A673 (cell line): ENCODE data around the gene AFAP1. TPM values are rescaled to one million over a fixed set of nuclear protein-coding genes. Genes with fewer than 3 reads are reported as not detected.
A peak's percentile ranks its signal among the peaks of the same experiment; 100 is the strongest.

Source experiments
- BruUV-seq: library from RNA; stranded (reverse); fragments of 400-500 nt; replicated peaks from 2 replicates; lab custom pipeline; 2021; lab: Mats Ljungman, UMichigan
- CTCF ChIA-PET: fragments of 300-600 bp; sonication (Branson Sonifier 250); formaldehyde crosslinking; loops from one replicate; lab custom pipeline; 2022; ENCODE audit warnings: antibody characterized with exemption; lab: Charles Lee
- POLR2A ChIA-PET: fragments of 300-600 bp; sonication (Branson Sonifier 250); formaldehyde crosslinking; loops from one replicate; lab custom pipeline; 2022; ENCODE audit warnings: antibody characterized with exemption; ENCODE audit not compliant: low non-redundant PET; lab: Charles Lee
- DNase-seq: peaks from one replicate; pipeline ENCODE4 v3.0.0-alpha.2; 2015; ENCODE audit warnings: low spot score
- H3K27ac ChIP-seq: fragments of 200-600 bp; sonication (generic); 2 replicates; pipeline ENCODE4 v1.5.1; 2016; ENCODE audit warnings: mixed run types, low read depth, mild to moderate bottlenecking, mixed read lengths, antibody characterized with exemption, low read length; ENCODE audit not compliant: poor library complexity, severe bottlenecking
- H3K27me3 ChIP-seq: fragments of 200-600 bp; sonication (generic); replicated peaks from 2 replicates; pipeline ENCODE4 v1.6.1; 2017; ENCODE audit warnings: mixed run types, low read depth, mild to moderate bottlenecking, mixed read lengths, antibody characterized with exemption, low read length; ENCODE audit not compliant: insufficient read depth, poor library complexity
- H3K36me3 ChIP-seq: fragments of 200-600 bp; sonication (generic); 2 replicates; pipeline ENCODE4 v1.6.1; 2016; ENCODE audit warnings: mixed run types, mild to moderate bottlenecking, mixed read lengths, antibody characterized with exemption, low read length; ENCODE audit not compliant: insufficient read depth, poor library complexity, severe bottlenecking
- H3K4me1 ChIP-seq: fragments of 200-600 bp; sonication (generic); 2 replicates; pipeline ENCODE4 v1.6.1; 2017; ENCODE audit warnings: mixed run types, mild to moderate bottlenecking, mixed read lengths, antibody characterized with exemption, low read length; ENCODE audit not compliant: insufficient read depth, poor library complexity, severe bottlenecking
- H3K4me3 ChIP-seq: fragments of 200-600 bp; sonication (generic); 2 replicates; pipeline ENCODE4 v1.5.1; 2016; ENCODE audit warnings: low read depth, mixed run types, mild to moderate bottlenecking, mixed read lengths, low read length; ENCODE audit not compliant: poor library complexity, severe bottlenecking
- H3K9me3 ChIP-seq: fragments of 200-600 bp; sonication (generic); 2 replicates; pipeline ENCODE4 v1.6.1; 2016; ENCODE audit warnings: mixed run types, low read depth, mild to moderate bottlenecking, mixed read lengths, antibody characterized with exemption, low read length; ENCODE audit not compliant: poor library complexity, severe bottlenecking
- EZH2 ChIP-seq: fragments of 200-600 bp; sonication (generic); IDR thresholded peaks from 2 replicates; pipeline ENCODE4 v1.6.1; 2017; ENCODE audit warnings: borderline replicate concordance, low read depth, mild to moderate bottlenecking, mixed read lengths, antibody characterized with exemption, low read length; ENCODE audit not compliant: poor library complexity, severe bottlenecking
- intact Hi-C: fragments of 100-400 bp; cut with micrococcal nuclease; formaldehyde crosslinking; loops from one replicate; pipeline ENCODE4 v1.10.0; 2022; ENCODE audit not compliant: unreplicated experiment
- total RNA-seq: library from RNA; stranded (reverse); gene quantifications from 2 replicates; pipeline ENCODE4 v1.2.3, GENCODE V29; 2021
- TF ChIP-seq, protein P1 (sequence below): fragments of 300-800, 200-600 bp; sonication (generic); conservative IDR thresholded peaks from 2 replicates; pipeline ENCODE4 v1.5.1; 2017; ENCODE audit warnings: low read depth, mild to moderate bottlenecking, antibody characterized with exemption, low read length, moderate library complexity, mixed read lengths

Gene AFAP1
- total RNA-seq, 1 experiment from 2014 or later, result 42.6 TPM

- no peaks in the 10 kb centered on the region for H3K36me3 ChIP-seq
- H3K27ac ChIP-seq, result no peak overlapping the region
- no peaks in the 10 kb centered on the region for H3K9me3 ChIP-seq
- TF ChIP-seq, protein P1, sequence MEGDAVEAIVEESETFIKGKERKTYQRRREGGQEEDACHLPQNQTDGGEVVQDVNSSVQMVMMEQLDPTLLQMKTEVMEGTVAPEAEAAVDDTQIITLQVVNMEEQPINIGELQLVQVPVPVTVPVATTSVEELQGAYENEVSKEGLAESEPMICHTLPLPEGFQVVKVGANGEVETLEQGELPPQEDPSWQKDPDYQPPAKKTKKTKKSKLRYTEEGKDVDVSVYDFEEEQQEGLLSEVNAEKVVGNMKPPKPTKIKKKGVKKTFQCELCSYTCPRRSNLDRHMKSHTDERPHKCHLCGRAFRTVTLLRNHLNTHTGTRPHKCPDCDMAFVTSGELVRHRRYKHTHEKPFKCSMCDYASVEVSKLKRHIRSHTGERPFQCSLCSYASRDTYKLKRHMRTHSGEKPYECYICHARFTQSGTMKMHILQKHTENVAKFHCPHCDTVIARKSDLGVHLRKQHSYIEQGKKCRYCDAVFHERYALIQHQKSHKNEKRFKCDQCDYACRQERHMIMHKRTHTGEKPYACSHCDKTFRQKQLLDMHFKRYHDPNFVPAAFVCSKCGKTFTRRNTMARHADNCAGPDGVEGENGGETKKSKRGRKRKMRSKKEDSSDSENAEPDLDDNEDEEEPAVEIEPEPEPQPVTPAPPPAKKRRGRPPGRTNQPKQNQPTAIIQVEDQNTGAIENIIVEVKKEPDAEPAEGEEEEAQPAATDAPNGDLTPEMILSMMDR, result no peak
- no peak for TF ChIP-seq EZH2
- no TSS peak for BruUV-seq
- H3K27me3 ChIP-seq, result no peaks in the 10 kb centered on the region
- no peak overlapping the region for H3K4me3 ChIP-seq
- DNase-seq, result no peak
- intact Hi-C loops, result no loop called here
- CTCF ChIA-PET, result no interaction called here
- POLR2A ChIA-PET, result no interaction called here
- peaks cover 35% of the 10 kb centered on the region for H3K4me1 ChIP-seq
Observed at GRCh38 chr4:7829652-7830580, 109.7 kb downstream of the AFAP1 start.

GRCh38 chr4:7828793-7829301 is 110.8 kb downstream of the AFAP1 start:
- Histone ChIP-seq H3K27me3 (no peaks in the 10 kb centered on the region), H3K36me3 (no peaks in the 10 kb centered on the region), H3K27ac (peak overlapping the region; percentile 49), H3K4me3 (no peak overlapping the region), H3K9me3 (no peaks in the 10 kb centered on the region), H3K4me1 (peaks cover 37% of the 10 kb centered on the region)
- CTCF ChIA-PET, result interaction anchor here (1.1 to 1.2 kb wide), 2 partner anchors 15 to 24 kb away, joined by 4 read pairs; no protein-coding TSS in a partner anchor
- POLR2A ChIA-PET, result interaction anchor here (0.5 kb wide), 1 partner anchor 71 kb away, joined by 4 read pairs; no protein-coding TSS in a partner anchor
- BruUV-seq, result no TSS peak
- DNase-seq, result no peak
- intact Hi-C loops, result no loop called here
- TF ChIP-seq, protein P1, result no peak
- no peak for TF ChIP-seq EZH2

DNA sequence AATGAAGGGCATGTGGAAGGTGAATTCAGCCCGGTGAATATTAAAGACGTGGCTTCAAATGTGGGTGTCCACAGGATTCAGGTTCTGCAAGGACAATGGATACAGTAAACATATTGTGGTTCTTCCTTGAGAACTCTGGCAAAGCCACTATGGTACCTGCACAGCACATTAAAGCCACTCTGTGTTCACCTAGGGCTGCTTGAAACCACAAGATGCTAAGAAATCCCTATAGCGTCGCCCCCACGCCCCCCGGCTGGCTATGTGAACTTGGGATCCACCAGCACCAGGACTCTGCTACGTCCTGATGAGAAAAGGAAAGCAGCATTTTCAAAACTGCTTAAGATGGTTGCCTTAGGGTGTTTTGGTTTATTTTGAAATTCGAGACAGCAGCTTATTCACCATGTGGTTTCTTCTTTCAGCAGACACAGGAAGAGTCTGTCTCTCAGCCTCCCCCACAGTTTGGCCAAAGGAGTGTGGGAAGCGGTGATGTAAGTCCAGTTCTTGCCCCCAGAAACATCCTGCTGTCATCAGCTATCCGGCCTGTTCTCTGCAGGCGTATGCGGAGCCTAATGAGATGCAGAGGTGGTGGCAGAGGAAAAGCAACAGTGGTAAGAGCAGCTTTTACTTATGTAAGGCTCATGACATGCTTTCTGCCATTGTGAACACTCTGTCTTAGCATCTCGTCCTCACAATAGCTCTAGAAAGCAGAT is 111.5 kb downstream of the AFAP1 start:
- Histone ChIP-seq H3K36me3 (no peaks in the 10 kb centered on the region), H3K9me3 (no peaks in the 10 kb centered on the region), H3K4me1 (peaks cover 37% of the 10 kb centered on the region), H3K27me3 (no peaks in the 10 kb centered on the region), H3K27ac (peak overlapping the region; percentile 49), H3K4me3 (no peak overlapping the region)
- intact Hi-C loops, result no loop called here
- CTCF ChIA-PET, result interaction anchor here (1.1 to 1.2 kb wide), 2 partner anchors 16 to 24 kb away, joined by 4 read pairs; no protein-coding TSS in a partner anchor
- POLR2A ChIA-PET, result interaction anchor here (0.5 kb wide), 1 partner anchor 71 kb away, joined by 4 read pairs; no protein-coding TSS in a partner anchor
- TF ChIP-seq, protein P1, result no peak
- no peak for TF ChIP-seq EZH2
- no TSS peak for BruUV-seq
- DNase-seq, result peak; percentile 82
